PC-3 (cell line): Measurements from ENCODE around the gene PEX11A. TPM values are rescaled to one million over a fixed set of nuclear protein-coding genes. Genes with fewer than 3 reads are reported as not detected.

ENCODE experiments used
- ATAC-seq: fragments of 200-7000 bp; cut with Tn5 transposase; 2 replicates; pipeline ENCODE4 v1.9.1; 2020; ENCODE audit warnings: mild to moderate bottlenecking, moderate library complexity
- BruUV-seq: library from RNA; stranded (reverse); fragments of 400-500 nt; replicated peaks from 2 replicates; lab custom pipeline; 2021; lab: Mats Ljungman, UMichigan
- CTCF ChIA-PET: fragments of 300-600 bp; sonication (Branson Sonifier 250); formaldehyde crosslinking; loops from one replicate; lab custom pipeline; 2022; ENCODE audit warnings: antibody characterized with exemption; lab: Charles Lee
- POLR2A ChIA-PET: fragments of 300-600 bp; sonication (Branson Sonifier 250); formaldehyde crosslinking; loops from one replicate; lab custom pipeline; 2022; ENCODE audit warnings: antibody characterized with exemption; ENCODE audit not compliant: unreplicated experiment; lab: Charles Lee
- DNase-seq: peaks from one replicate; pipeline ENCODE4 v3.0.0-alpha.2; 2015
- H2AFZ ChIP-seq: fragments of 300-600 bp; sonication (generic); 2 replicates; pipeline ENCODE4 v1.6.0; 2016; ENCODE audit warnings: antibody characterized with exemption, low read length
- H3F3A ChIP-seq: fragments of 300-600 bp; sonication (generic); one replicate; pipeline ENCODE4 v1.6.0; 2017; ENCODE audit warnings: antibody characterized with exemption, low read length, control low read depth, mild to moderate bottlenecking; ENCODE audit not compliant: unreplicated experiment
- H3K27ac ChIP-seq: fragments of 300-600 bp; sonication (generic); 2 replicates; pipeline ENCODE4 v1.5.1; 2016; ENCODE audit warnings: mild to moderate bottlenecking, low read length
- H3K27me3 ChIP-seq: fragments of 300-600 bp; sonication (generic); 2 replicates; pipeline ENCODE4 v1.6.1; 2016; ENCODE audit warnings: low read length, mixed read lengths
- H3K36me3 ChIP-seq: fragments of 300-600 bp; sonication (generic); 2 replicates; pipeline ENCODE4 v1.6.1; 2016; ENCODE audit warnings: low read depth, mixed run types, low read length, mixed read lengths
- H3K4me1 ChIP-seq: fragments of 300-600 bp; sonication (generic); 2 replicates; pipeline ENCODE4 v1.5.1; 2016; ENCODE audit warnings: low read length; ENCODE audit not compliant: insufficient read depth
- H3K4me2 ChIP-seq: fragments of 300-600 bp; sonication (generic); 2 replicates; pipeline ENCODE4 v1.6.0; 2016; ENCODE audit warnings: low read length
- H3K4me3 ChIP-seq: fragments of 300-600 bp; sonication (generic); 2 replicates; pipeline ENCODE4 v1.5.1; 2016; ENCODE audit warnings: mild to moderate bottlenecking, low read length, mixed read lengths
- H3K79me2 ChIP-seq: fragments of 300-600 bp; sonication (generic); 2 replicates; pipeline ENCODE4 v1.6.1; 2017; ENCODE audit warnings: low read length, mixed read lengths
- H3K9ac ChIP-seq: fragments of 300-600 bp; sonication (generic); 2 replicates; pipeline ENCODE4 v1.6.0; 2016; ENCODE audit warnings: mild to moderate bottlenecking, low read length
- H3K9me2 ChIP-seq: fragments of 300-600 bp; sonication (generic); replicated peaks from 2 replicates; pipeline ENCODE4 v1.6.1; 2016; ENCODE audit warnings: mixed run types, low read length, mixed read lengths
- H3K9me3 ChIP-seq: fragments of 300-600 bp; sonication (generic); 2 replicates; pipeline ENCODE4 v1.6.1; 2016; ENCODE audit warnings: low read length, mixed read lengths
- H4K20me1 ChIP-seq: fragments of 300-600 bp; sonication (generic); 2 replicates; pipeline ENCODE4 v1.6.1; 2016; ENCODE audit warnings: low read length, mixed read lengths
- CTCF ChIP-seq: fragments of 300-600 bp; sonication (generic); conservative IDR thresholded peaks from 2 replicates; pipeline ENCODE4 v1.5.1; 2017; ENCODE audit warnings: antibody characterized with exemption, low read depth, mild to moderate bottlenecking, low read length
- EZH2 ChIP-seq: fragments of 300-600 bp; sonication (generic); IDR thresholded peaks from one replicate; pipeline ENCODE4 v1.6.1; 2017; ENCODE audit warnings: antibody characterized with exemption, mild to moderate bottlenecking, low read length; ENCODE audit not compliant: unreplicated experiment
- EZH2phosphoT487 ChIP-seq: fragments of 300-600 bp; sonication (generic); IDR thresholded peaks from 2 replicates; pipeline ENCODE4 v1.6.1; 2018; ENCODE audit warnings: mild to moderate bottlenecking, antibody characterized with exemption, low read length, borderline replicate concordance
- intact Hi-C: fragments of 100-400 bp; cut with micrococcal nuclease; formaldehyde crosslinking; loops from 2 replicates; pipeline ENCODE4 v1.9.0; 2023
- total RNA-seq: library from RNA; depleted of rRNA; stranded (reverse); fragments of >200 nt; gene quantifications from 2 replicates; pipeline ENCODE4 v1.2.3, GENCODE V29; 2014

PEX11A gene
- total RNA-seq, 1 experiment from 2014 or later: 9.7 TPM

- Histone ChIP-seq H3K79me2 (no peaks in the 10 kb centered on the region), H3K4me1 (no peaks in the 10 kb centered on the region), H3F3A (no peaks in the 10 kb centered on the region), H3K9me2 (no peaks in the 10 kb centered on the region), H4K20me1 (no peaks in the 10 kb centered on the region), H3K4me3 (no peak overlapping the region), H3K4me2 (no peak overlapping the region), H3K27ac (no peak overlapping the region), H3K27me3 (no peaks in the 10 kb centered on the region), H3K9ac (no peak overlapping the region), H3K36me3 (no peaks in the 10 kb centered on the region), H3K9me3 (no peaks in the 10 kb centered on the region), H2AFZ (no peak overlapping the region)
- CTCF ChIA-PET: no interaction called here
- POLR2A ChIA-PET: interaction anchor here (0.5 kb wide), 1 partner anchor 24 kb away, joined by 3 read pairs; no protein-coding TSS in a partner anchor
- ATAC-seq: no peak
- intact Hi-C loops: no loop called here
- no peak for TF ChIP-seq EZH2
- no peak for TF ChIP-seq EZH2phosphoT487
- no peak for TF ChIP-seq CTCF
- no peak for DNase-seq
- no TSS peak for BruUV-seq
These were observed 18.9 kb downstream of the PEX11A start for GRCh38 chr15:89671687-89672086.

- no peaks in the 10 kb centered on the region for H3F3A ChIP-seq
- no peak overlapping the region for H3K4me2 ChIP-seq
- H3K9ac ChIP-seq: no peak overlapping the region
- H3K79me2 ChIP-seq: no peaks in the 10 kb centered on the region
- no peaks in the 10 kb centered on the region for H3K27me3 ChIP-seq
- intact Hi-C loops: no loop called here
- ChIA-PET CTCF (no interaction called here), POLR2A (no interaction called here)
- H3K9me2 ChIP-seq: no peaks in the 10 kb centered on the region
- H3K27ac ChIP-seq: no peak overlapping the region
- ATAC-seq (no peak), DNase-seq (no peak)
- TF ChIP-seq EZH2 (no peak), CTCF (no peak), EZH2phosphoT487 (no peak)
- no peak overlapping the region for H2AFZ ChIP-seq
- H3K4me3 ChIP-seq: no peak overlapping the region
- H3K36me3 ChIP-seq: no peaks in the 10 kb centered on the region
- BruUV-seq: no TSS peak
- H3K4me1 ChIP-seq: 0 out of 2 replicates have a peak, but pooled peaks cover under 1% of the 10 kb centered on the region
- H4K20me1 ChIP-seq: no peaks in the 10 kb centered on the region
- H3K9me3 ChIP-seq: no peaks in the 10 kb centered on the region
These were observed 19.5 kb downstream of the PEX11A start for GRCh38 chr15:89670971-89671560.

- H3K36me3 ChIP-seq: no peaks in the 10 kb centered on the region
- H3K27me3 ChIP-seq: no peaks in the 10 kb centered on the region
- H3K9ac ChIP-seq: no peak overlapping the region
- no peak overlapping the region for H3K27ac ChIP-seq
- ChIA-PET POLR2A (no interaction called here), CTCF (no interaction called here)
- peaks cover 10% of the 10 kb centered on the region for H3K4me1 ChIP-seq
- ATAC-seq: no peak
- H3K4me2 ChIP-seq: no peak overlapping the region
- H2AFZ ChIP-seq: no peak overlapping the region
- no peaks in the 10 kb centered on the region for H4K20me1 ChIP-seq
- no peaks in the 10 kb centered on the region for H3F3A ChIP-seq
- H3K9me2 ChIP-seq: no peaks in the 10 kb centered on the region
- H3K4me3 ChIP-seq: no peak overlapping the region
- no peak for DNase-seq
- H3K79me2 ChIP-seq: no peaks in the 10 kb centered on the region
- intact Hi-C loops: no loop called here
- BruUV-seq: no TSS peak
- no peaks in the 10 kb centered on the region for H3K9me3 ChIP-seq
- TF ChIP-seq CTCF (no peak), EZH2 (no peak), EZH2phosphoT487 (no peak)
These were observed 20.6 kb downstream of the PEX11A start for GRCh38 chr15:89669941-89670340.
